Neural progenitor cell (in vitro differentiated cells): ENCODE measurements around the gene THSD4. TPM values are rescaled to one million over a fixed set of nuclear protein-coding genes. Genes with fewer than 3 reads are reported as not detected.
A peak's percentile ranks its signal among the peaks of the same experiment; 100 is the strongest.

ENCODE experiments used
- DNase-seq: peaks from one replicate; pipeline ENCODE4 v3.0.0-alpha.2; 2016; ENCODE audit warnings: low spot score
- H2AFZ ChIP-seq: fragments of 200-600 bp; sonication (generic); replicated peaks from 2 replicates; pipeline ENCODE4 v1.6.1; 2016; ENCODE audit warnings: antibody characterized with exemption
- H3F3A ChIP-seq: fragments of 200-600 bp; sonication (generic); 2 replicates; pipeline ENCODE4 v1.6.1; 2016; ENCODE audit warnings: antibody characterized with exemption, low read depth
- H3K27ac ChIP-seq: fragments of 200-600 bp; sonication (generic); 2 replicates; pipeline ENCODE4 v1.5.1; 2016; ENCODE audit warnings: mild to moderate bottlenecking
- H3K27me3 ChIP-seq: fragments of 200-600 bp; sonication (generic); 2 replicates; pipeline ENCODE4 v1.6.1; 2016; ENCODE audit warnings: mild to moderate bottlenecking, moderate library complexity
- H3K36me3 ChIP-seq: fragments of 200-600 bp; sonication (generic); 2 replicates; pipeline ENCODE4 v1.5.1; 2016
- H3K4me1 ChIP-seq: fragments of 200-600 bp; sonication (generic); 2 replicates; pipeline ENCODE4 v1.6.1; 2016; ENCODE audit warnings: mixed run types
- H3K4me2 ChIP-seq: fragments of 200-600 bp; sonication (generic); 2 replicates; pipeline ENCODE4 v1.6.1; 2016
- H3K4me3 ChIP-seq: fragments of 200-600 bp; sonication (generic); 2 replicates; pipeline ENCODE4 v1.5.1; 2016
- H3K79me2 ChIP-seq: fragments of 200-600 bp; sonication (generic); 2 replicates; pipeline ENCODE4 v1.6.1; 2016; ENCODE audit warnings: low read depth
- H3K9ac ChIP-seq: fragments of 200-600 bp; sonication (generic); 2 replicates; pipeline ENCODE4 v1.6.1; 2016
- H3K9me3 ChIP-seq: fragments of 200-600 bp; sonication (generic); 2 replicates; pipeline ENCODE4 v1.5.1; 2016; ENCODE audit warnings: low read depth
- H4K20me1 ChIP-seq: fragments of 200-600 bp; sonication (generic); 2 replicates; pipeline ENCODE4 v1.6.1; 2016; ENCODE audit warnings: low read depth
- H3K27ac Mint-ChIP-seq: 3 replicates; pipeline ENCODE4 v1.8.0; 2021; ENCODE audit warnings: mixed read lengths
- H3K27me3 Mint-ChIP-seq: 2 replicates; pipeline ENCODE4 v1.8.0; 2022; ENCODE audit warnings: low read depth, mild to moderate bottlenecking, inconsistent platforms, moderate library complexity, mixed read lengths; ENCODE audit not compliant: insufficient read depth
- H3K36me3 Mint-ChIP-seq: 3 replicates; pipeline ENCODE4 v1.8.0; 2021; ENCODE audit warnings: mixed read lengths
- H3K4me1 Mint-ChIP-seq: 3 replicates; pipeline ENCODE4 v1.8.0; 2021; ENCODE audit warnings: mixed read lengths
- H3K4me3 Mint-ChIP-seq: 3 replicates; pipeline ENCODE4 v1.8.0; 2021; ENCODE audit warnings: mild to moderate bottlenecking, moderate library complexity, mixed read lengths
- H3K9me3 Mint-ChIP-seq: 3 replicates; pipeline ENCODE4 v1.8.0; 2020; ENCODE audit warnings: mixed read lengths
- EZH2 ChIP-seq: fragments of 200-600 bp; sonication (generic); IDR thresholded peaks from 2 replicates; pipeline ENCODE4 v1.6.1; 2017; ENCODE audit warnings: antibody characterized with exemption, mild to moderate bottlenecking, moderate library complexity
- EZH2phosphoT487 ChIP-seq: fragments of 200-600 bp; sonication (generic); IDR thresholded peaks from 2 replicates; pipeline ENCODE4 v1.6.1; 2017; ENCODE audit warnings: antibody characterized with exemption
- total RNA-seq: library from RNA; depleted of rRNA; stranded (reverse); fragments of >200 nt; gene quantifications from 2 replicates; pipeline ENCODE4 v1.2.3, GENCODE V29; 2015; ENCODE audit warnings: low replicate concordance
- TF ChIP-seq, protein P1 (sequence below): fragments of 200-600 bp; sonication (generic); IDR thresholded peaks from 2 replicates; pipeline ENCODE4 v1.5.1; 2017; ENCODE audit warnings: antibody characterized with exemption, mild to moderate bottlenecking

THSD4 gene
- total RNA-seq, 1 donor from 2014 or later: 2.4 TPM

DNA sequence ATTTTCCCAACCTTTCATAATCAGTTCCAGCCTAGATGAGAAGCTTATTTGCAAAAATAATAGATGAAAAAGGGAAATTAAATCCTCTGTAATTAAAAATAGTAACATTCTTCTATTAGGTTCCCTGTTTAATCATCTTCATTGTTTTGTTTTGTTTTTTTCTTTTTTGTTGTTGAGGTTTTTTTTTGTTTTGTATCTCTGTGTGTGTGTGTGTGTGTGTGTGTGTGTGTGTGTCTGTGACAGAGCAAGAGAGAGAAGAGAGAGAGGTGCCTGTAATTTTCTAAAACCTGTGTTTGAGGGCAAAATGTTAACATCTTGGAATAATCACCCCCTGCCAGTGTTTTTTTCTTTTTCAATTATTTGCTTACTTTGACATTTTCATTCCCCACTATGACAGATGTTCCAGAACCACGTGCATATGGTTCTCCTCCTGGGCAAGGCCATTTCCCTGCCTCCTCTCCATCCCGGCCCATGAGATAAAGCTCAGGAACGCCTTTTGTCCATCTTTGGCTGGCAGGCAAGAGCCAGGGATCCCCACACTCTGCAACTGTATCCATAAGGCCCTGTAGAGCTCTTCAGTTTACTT is 573.3 kb downstream of the THSD4 start:
- no peaks in the 10 kb centered on the region for H3K9me3 Mint-ChIP-seq
- H3K27ac Mint-ChIP-seq: no peak overlapping the region
- H3K36me3 Mint-ChIP-seq: no peaks in the 10 kb centered on the region
- H3K27me3 Mint-ChIP-seq: peaks cover 2% of the 10 kb centered on the region
- TF ChIP-seq, protein P1, sequence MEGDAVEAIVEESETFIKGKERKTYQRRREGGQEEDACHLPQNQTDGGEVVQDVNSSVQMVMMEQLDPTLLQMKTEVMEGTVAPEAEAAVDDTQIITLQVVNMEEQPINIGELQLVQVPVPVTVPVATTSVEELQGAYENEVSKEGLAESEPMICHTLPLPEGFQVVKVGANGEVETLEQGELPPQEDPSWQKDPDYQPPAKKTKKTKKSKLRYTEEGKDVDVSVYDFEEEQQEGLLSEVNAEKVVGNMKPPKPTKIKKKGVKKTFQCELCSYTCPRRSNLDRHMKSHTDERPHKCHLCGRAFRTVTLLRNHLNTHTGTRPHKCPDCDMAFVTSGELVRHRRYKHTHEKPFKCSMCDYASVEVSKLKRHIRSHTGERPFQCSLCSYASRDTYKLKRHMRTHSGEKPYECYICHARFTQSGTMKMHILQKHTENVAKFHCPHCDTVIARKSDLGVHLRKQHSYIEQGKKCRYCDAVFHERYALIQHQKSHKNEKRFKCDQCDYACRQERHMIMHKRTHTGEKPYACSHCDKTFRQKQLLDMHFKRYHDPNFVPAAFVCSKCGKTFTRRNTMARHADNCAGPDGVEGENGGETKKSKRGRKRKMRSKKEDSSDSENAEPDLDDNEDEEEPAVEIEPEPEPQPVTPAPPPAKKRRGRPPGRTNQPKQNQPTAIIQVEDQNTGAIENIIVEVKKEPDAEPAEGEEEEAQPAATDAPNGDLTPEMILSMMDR: no peak
- TF ChIP-seq EZH2: no peak
- no peak for TF ChIP-seq EZH2phosphoT487
- H3K4me1 Mint-ChIP-seq: peaks cover 3% of the 10 kb centered on the region
- Histone ChIP-seq H3K4me2 (no peak overlapping the region), H2AFZ (no peak overlapping the region), H3K36me3 (no peaks in the 10 kb centered on the region), H3K4me3 (no peak overlapping the region), H3K27ac (no peak overlapping the region), H3K9ac (no peak overlapping the region), H3K79me2 (no peaks in the 10 kb centered on the region), H3K9me3 (no peaks in the 10 kb centered on the region), H3K4me1 (no peaks in the 10 kb centered on the region), H3F3A (no peaks in the 10 kb centered on the region), H3K27me3 (no peaks in the 10 kb centered on the region), H4K20me1 (no peaks in the 10 kb centered on the region)
- no peak overlapping the region for H3K4me3 Mint-ChIP-seq
- DNase-seq: no peak

DNA sequence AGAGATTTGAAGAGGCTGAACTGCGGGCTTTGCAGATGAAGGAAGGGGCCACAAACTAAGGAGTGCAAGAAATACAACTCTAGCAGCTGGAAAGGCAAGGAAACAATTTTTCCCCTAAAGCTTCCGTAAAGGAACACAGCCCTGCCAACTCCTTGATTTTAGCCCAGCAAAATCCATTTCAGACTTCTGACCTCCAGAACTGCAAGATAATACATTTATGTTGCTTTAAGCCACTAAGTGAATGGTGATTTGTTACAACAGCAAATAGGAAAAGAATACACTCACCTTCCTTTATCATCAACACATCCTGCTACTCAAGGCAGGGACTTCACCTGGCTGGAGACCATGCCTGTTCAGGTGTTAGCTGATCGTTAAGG is 575.8 kb downstream of the THSD4 start:
- no peak overlapping the region for H3K27ac ChIP-seq
- H3K9me3 Mint-ChIP-seq: no peaks in the 10 kb centered on the region
- H3K27ac Mint-ChIP-seq: no peak overlapping the region

DNA sequence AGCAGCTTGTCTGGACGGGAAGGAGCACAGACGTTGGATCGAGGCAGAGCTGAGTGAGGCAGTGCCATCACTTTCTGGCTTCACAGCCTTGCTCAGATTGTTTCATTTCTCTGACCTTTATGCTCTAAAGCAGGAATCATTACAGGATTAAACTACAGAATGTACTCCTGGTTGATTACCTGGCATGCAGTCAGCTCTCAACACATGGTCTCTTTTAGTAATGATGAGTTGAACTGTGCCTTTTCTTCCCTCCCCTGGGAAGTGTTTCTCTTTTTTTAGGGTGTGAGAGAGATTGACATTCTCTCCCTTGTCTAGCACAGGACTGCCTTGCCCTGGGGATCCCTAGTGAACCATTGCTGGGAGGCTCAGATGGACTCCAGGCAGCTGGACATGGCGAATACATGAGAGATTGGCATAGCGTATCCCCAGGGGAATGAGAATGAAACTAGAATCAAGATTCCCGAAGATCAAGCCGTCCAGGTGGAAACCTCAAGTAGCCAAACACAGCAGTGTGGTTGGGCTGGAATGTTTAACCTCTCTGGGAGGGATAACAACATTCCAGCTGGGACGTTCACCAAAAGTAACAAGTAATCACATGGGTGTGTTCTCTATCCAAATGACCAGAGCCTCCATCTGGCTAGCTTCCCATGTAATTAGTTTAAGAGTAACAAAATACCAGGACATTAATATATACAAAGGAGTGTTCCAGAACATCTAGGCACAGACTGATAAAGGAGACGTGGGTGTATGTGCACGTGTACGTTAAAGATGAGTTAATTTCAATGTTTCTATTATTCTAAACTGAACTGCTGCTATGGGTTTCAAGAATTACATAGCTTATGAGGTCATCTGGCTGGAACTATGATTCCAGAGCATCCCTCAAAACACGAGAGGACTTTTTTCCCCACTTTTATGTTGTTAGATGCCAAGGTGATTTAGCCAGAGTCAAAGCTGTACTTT is 576.5 kb downstream of the THSD4 start:
- Histone ChIP-seq H2AFZ (no peak overlapping the region), H3K27me3 (no peaks in the 10 kb centered on the region), H3K36me3 (no peaks in the 10 kb centered on the region), H3K9me3 (no peaks in the 10 kb centered on the region), H3K27ac (no peak overlapping the region), H3K79me2 (no peaks in the 10 kb centered on the region), H4K20me1 (no peaks in the 10 kb centered on the region), H3K4me3 (no peak overlapping the region), H3K9ac (no peak overlapping the region), H3F3A (no peaks in the 10 kb centered on the region), H3K4me2 (no peak overlapping the region), H3K4me1 (no peaks in the 10 kb centered on the region)
- Mint-ChIP-seq H3K27ac (no peak overlapping the region), H3K4me1 (peaks cover 3% of the 10 kb centered on the region), H3K27me3 (peaks cover 2% of the 10 kb centered on the region), H3K4me3 (no peak overlapping the region), H3K9me3 (no peaks in the 10 kb centered on the region), H3K36me3 (no peaks in the 10 kb centered on the region)
- DNase-seq: peak; percentile 16
- TF ChIP-seq, protein P1: no peak
- TF ChIP-seq EZH2phosphoT487: no peak
- no peak for TF ChIP-seq EZH2

More for the DNA sequence above, 575.8 kb downstream of the THSD4 start:
- Histone ChIP-seq H3K4me1 (no peaks in the 10 kb centered on the region), H3F3A (no peaks in the 10 kb centered on the region), H3K9ac (no peak overlapping the region), H3K9me3 (no peaks in the 10 kb centered on the region), H2AFZ (no peak overlapping the region), H3K36me3 (no peaks in the 10 kb centered on the region), H3K4me2 (no peak overlapping the region), H3K4me3 (no peak overlapping the region), H4K20me1 (no peaks in the 10 kb centered on the region), H3K27me3 (no peaks in the 10 kb centered on the region), H3K79me2 (no peaks in the 10 kb centered on the region)
- TF ChIP-seq EZH2 (no peak), EZH2phosphoT487 (no peak)
- no peak for DNase-seq
- Mint-ChIP-seq H3K36me3 (no peaks in the 10 kb centered on the region), H3K27me3 (peaks cover 2% of the 10 kb centered on the region), H3K4me1 (peaks cover 3% of the 10 kb centered on the region), H3K4me3 (no peak overlapping the region)

DNA sequence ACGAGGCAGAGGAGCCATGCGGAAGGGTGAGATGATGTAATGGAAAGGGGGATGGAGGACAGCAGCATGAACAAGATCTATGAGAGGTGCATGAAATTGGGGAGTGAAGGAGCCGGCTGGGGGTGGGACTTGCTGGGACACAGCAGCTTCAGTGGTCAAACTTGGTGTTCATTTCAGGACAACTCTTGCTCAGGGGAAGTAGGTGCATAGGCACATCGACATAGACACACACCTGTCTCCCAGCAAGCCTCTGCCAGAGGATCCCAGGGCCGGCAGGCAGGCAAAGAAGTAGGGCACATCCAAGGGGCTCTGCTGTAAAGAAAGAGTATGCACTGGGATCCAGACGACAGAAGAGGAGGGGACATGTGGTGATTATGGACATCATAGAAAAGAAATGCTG is 582.0 kb downstream of the THSD4 start:
- H3K36me3 ChIP-seq: no peaks in the 10 kb centered on the region

More for the DNA sequence above, 582.0 kb downstream of the THSD4 start:
- no peak overlapping the region for H3K27ac ChIP-seq
- no peaks in the 10 kb centered on the region for H4K20me1 ChIP-seq
- H3K4me3 Mint-ChIP-seq: no peak overlapping the region
- no peaks in the 10 kb centered on the region for H3K4me1 ChIP-seq
- TF ChIP-seq EZH2phosphoT487 (no peak), EZH2 (no peak)
- TF ChIP-seq, protein P1: no peak
- H3K36me3 Mint-ChIP-seq: no peaks in the 10 kb centered on the region
- H3K4me1 Mint-ChIP-seq: peaks cover 2% of the 10 kb centered on the region
- H3F3A ChIP-seq: no peaks in the 10 kb centered on the region
- no peak overlapping the region for H3K9ac ChIP-seq
- no peak overlapping the region for H3K4me2 ChIP-seq
- H3K27me3 Mint-ChIP-seq: no peaks in the 10 kb centered on the region
- DNase-seq: no peak
- H3K4me3 ChIP-seq: no peak overlapping the region
- no peak overlapping the region for H3K27ac Mint-ChIP-seq
- no peak overlapping the region for H2AFZ ChIP-seq
- no peaks in the 10 kb centered on the region for H3K27me3 ChIP-seq
- no peaks in the 10 kb centered on the region for H3K9me3 ChIP-seq
- H3K79me2 ChIP-seq: no peaks in the 10 kb centered on the region
- no peaks in the 10 kb centered on the region for H3K9me3 Mint-ChIP-seq
